NCI-H146 treated with DMSO at 0.1 percent for 48 hours (cell line): Measurements from ENCODE around the gene GRAP.

Source experiments
- DNase-seq: peaks from one replicate; lab custom pipeline; 2025; ENCODE audit not compliant: unreplicated experiment; lab: John Stamatoyannopoulos, UW

The GRAP gene

GRCh38 chr17:19003543-19004420, 43.0 kb downstream of the GRAP start:
- DNase-seq = peak; percentile 18

GRCh38 chr17:19002805-19003542, 43.8 kb downstream of the GRAP start:
- no peak for DNase-seq

- DNase-seq = no peak
Observed at GRCh38 chr17:19001907-19002590, 44.7 kb downstream of the GRAP start.

- DNase-seq = no peak
Observed at GRCh38 chr17:19000531-19001325, 46.0 kb downstream of the GRAP start.

GRCh38 chr17:18999911-19000310, 46.8 kb downstream of the GRAP start:
- DNase-seq = no peak

- no peak for DNase-seq
Observed at GRCh38 chr17:18999394-18999793, 47.4 kb downstream of the GRAP start.

- no peak for DNase-seq
Observed at GRCh38 chr17:18997650-18998196, 49.0 kb downstream of the GRAP start.

GRCh38 chr17:18996458-18996857, 50.3 kb downstream of the GRAP start:
- DNase-seq = peak; percentile 4

- no peak for DNase-seq
Observed at GRCh38 chr17:18995220-18995619, 51.5 kb downstream of the GRAP start.

- no peak for DNase-seq
Observed at GRCh38 chr17:18994631-18995030, 52.1 kb downstream of the GRAP start.

- no peak for DNase-seq
Observed at GRCh38 chr17:18993905-18994526, 52.7 kb downstream of the GRAP start.

GRCh38 chr17:18992454-18993130, 54.2 kb downstream of the GRAP start:
- DNase-seq = no peak

GRCh38 chr17:18991531-18992315, 55.0 kb downstream of the GRAP start:
- no peak for DNase-seq

GRCh38 chr17:18990331-18990730, 56.4 kb downstream of the GRAP start:
- DNase-seq = no peak

- DNase-seq = no peak
Observed at GRCh38 chr17:18988546-18989173, 58.1 kb downstream of the GRAP start.

- no peak for DNase-seq
Observed at GRCh38 chr17:18987862-18988545, 58.8 kb downstream of the GRAP start.

- DNase-seq = no peak
Observed at GRCh38 chr17:18987230-18987610, 59.5 kb downstream of the GRAP start.
